Activated CD4-positive, CD25-positive, alpha-beta regulatory T cell treated with anti-CD3 and anti-CD28 coated beads, Interleukin-2, amount 50 U/mL, for 24 hours (primary cell): ENCODE measurements around the gene TMPRSS5.

Experiments
- ATAC-seq, 2 donors: fragments of 150-1000 bp; cut with Tn5 transposase; one replicate each; pipeline ENCODE4 v1.10.0; 2021; ENCODE audit warnings: mild to moderate bottlenecking in 1 of 2, moderate library complexity in 1 of 2

Gene TMPRSS5

GRCh38 chr11:113664981-113665710, 41.0 kb downstream of the TMPRSS5 start:
- no peak for ATAC-seq

- no peak for ATAC-seq
These were observed 41.8 kb downstream of the TMPRSS5 start for GRCh38 chr11:113664069-113664980.

GRCh38 chr11:113663567-113663966, 42.5 kb downstream of the TMPRSS5 start:
- ATAC-seq = no peak

GRCh38 chr11:113655771-113656170, 50.3 kb downstream of the TMPRSS5 start:
- ATAC-seq = no peak

- no peak for ATAC-seq
These were observed 55.1 kb downstream of the TMPRSS5 start for GRCh38 chr11:113651023-113651422.

GRCh38 chr11:113649311-113649710, 56.8 kb downstream of the TMPRSS5 start:
- ATAC-seq = no peak

GRCh38 chr11:113647856-113648255, 58.3 kb downstream of the TMPRSS5 start:
- no peak for ATAC-seq

- no peak for ATAC-seq
These were observed 59.0 kb downstream of the TMPRSS5 start for GRCh38 chr11:113647108-113647507.

GRCh38 chr11:113645593-113646349, 60.3 kb downstream of the TMPRSS5 start:
- no peak for ATAC-seq

GRCh38 chr11:113644605-113645004, 61.5 kb downstream of the TMPRSS5 start:
- ATAC-seq = no peak

GRCh38 chr11:113643701-113644100, 62.4 kb downstream of the TMPRSS5 start:
- no peak for ATAC-seq

- ATAC-seq = no peak
These were observed 63.0 kb downstream of the TMPRSS5 start for GRCh38 chr11:113643006-113643585.

GRCh38 chr11:113642090-113642489, 64.0 kb downstream of the TMPRSS5 start:
- ATAC-seq = no peak

- ATAC-seq = no peak
These were observed 67.7 kb downstream of the TMPRSS5 start for GRCh38 chr11:113638376-113638775.

- ATAC-seq = no peak
These were observed 68.5 kb downstream of the TMPRSS5 start for GRCh38 chr11:113637636-113638035.
